CD4-positive, alpha-beta memory T cell (primary cell): Measurements from ENCODE around the gene PSENEN. TPM values are rescaled to one million over a fixed set of nuclear protein-coding genes. Genes with fewer than 3 reads are reported as not detected.

ENCODE experiments used
- CTCF ChIA-PET: fragments of 350-600 bp; sonication (Branson Sonifier 250); formaldehyde crosslinking; loops from one replicate; lab custom pipeline; 2021; ENCODE audit warnings: inconsistent platforms; ENCODE audit not compliant: partially characterized antibody; lab: Charles Lee
- POLR2A ChIA-PET: fragments of 350-600 bp; sonication (Branson Sonifier 250); formaldehyde crosslinking; loops from one replicate; lab custom pipeline; 2021; ENCODE audit not compliant: partially characterized antibody; lab: Charles Lee
- DNase-seq, 5 donors: peaks; one replicate each; pipeline versions ENCODE4 v3.0.0 to v3.0.0-alpha.2; 2020 to 2022; ENCODE audit warnings: mixed read lengths in 1 of 5
- H3K27ac ChIP-seq: one replicate; pipeline ENCODE4 v1.7.0; 2013; ENCODE audit warnings: low read depth, low read length
- H3K27me3 ChIP-seq: 2 replicates; pipeline ENCODE4 v1.7.0; 2013; ENCODE audit warnings: mild to moderate bottlenecking, low read length, moderate library complexity; ENCODE audit not compliant: insufficient read depth
- H3K36me3 ChIP-seq: 2 replicates; pipeline ENCODE4 v1.7.0; 2013; ENCODE audit warnings: mild to moderate bottlenecking, low read length, moderate library complexity; ENCODE audit not compliant: insufficient read depth
- H3K4me1 ChIP-seq: 2 replicates; pipeline ENCODE4 v1.7.0; 2013; ENCODE audit warnings: mild to moderate bottlenecking, low read length, moderate library complexity; ENCODE audit not compliant: insufficient read depth
- H3K4me3 ChIP-seq, 2 donors: one replicate each; pipeline ENCODE4 v1.7.0; 2013; ENCODE audit warnings: low read length in 2 of 2, mild to moderate bottlenecking in 1 of 2
- H3K9me3 ChIP-seq, 2 donors: one replicate each; pipeline ENCODE4 v1.7.0; 2013; ENCODE audit warnings: low read length in 2 of 2, control low read depth in 1 of 2; ENCODE audit not compliant: control insufficient read depth in 1 of 2
- H3K27ac Mint-ChIP-seq, 7 donors: one replicate each; pipeline ENCODE4 v1.8.0; 2020 to 2021; ENCODE audit warnings: mixed read lengths in 7 of 7, mild to moderate bottlenecking in 6 of 7, inconsistent platforms in 3 of 7, moderate library complexity in 3 of 7
- H3K27me3 Mint-ChIP-seq, 2 donors: one replicate each; pipeline ENCODE4 v1.8.0; 2020 to 2021; ENCODE audit warnings: mixed read lengths in 2 of 2
- H3K36me3 Mint-ChIP-seq, 2 donors: one replicate each; pipeline ENCODE4 v1.8.0; 2020 to 2021; ENCODE audit warnings: mixed read lengths in 2 of 2, inconsistent platforms in 1 of 2, mild to moderate bottlenecking in 1 of 2
- H3K4me1 Mint-ChIP-seq, 4 donors: one replicate each; pipeline ENCODE4 v1.8.0; 2020 to 2021; ENCODE audit warnings: mixed read lengths in 4 of 4, mild to moderate bottlenecking in 1 of 4
- H3K4me3 Mint-ChIP-seq, 8 donors: one replicate each; pipeline ENCODE4 v1.8.0; 2020 to 2021; ENCODE audit warnings: mixed read lengths in 8 of 8, mild to moderate bottlenecking in 7 of 8, moderate library complexity in 6 of 8, inconsistent platforms in 3 of 8
- H3K9me3 Mint-ChIP-seq, 8 donors: one replicate each; pipeline ENCODE4 v1.8.0; 2020 to 2021; ENCODE audit warnings: mixed read lengths in 8 of 8, mild to moderate bottlenecking in 5 of 8, inconsistent platforms in 3 of 8, moderate library complexity in 1 of 8
- intact Hi-C: fragments of 100-400 bp; cut with micrococcal nuclease; formaldehyde crosslinking; loops from one replicate; pipeline ENCODE4 v1.15.1; 2023
- polyA plus RNA-seq, 2 donors: library from polyadenylated mRNA; unstranded; fragments of 300-500 nt; fragmentation: Illumina TruSeq; gene quantifications; one replicate each; pipeline ENCODE4 v1.2.3, GENCODE V29; 2021
- total RNA-seq, 2 experiments: library from RNA; stranded (reverse); gene quantifications; one replicate each; pipeline ENCODE4 v1.2.3, GENCODE V29; 2021

PSENEN gene
- total and polyA plus RNA-seq, 4 experiments from 2014 or later, result 27.2 to 89.9 (median 55.9) TPM

DNA sequence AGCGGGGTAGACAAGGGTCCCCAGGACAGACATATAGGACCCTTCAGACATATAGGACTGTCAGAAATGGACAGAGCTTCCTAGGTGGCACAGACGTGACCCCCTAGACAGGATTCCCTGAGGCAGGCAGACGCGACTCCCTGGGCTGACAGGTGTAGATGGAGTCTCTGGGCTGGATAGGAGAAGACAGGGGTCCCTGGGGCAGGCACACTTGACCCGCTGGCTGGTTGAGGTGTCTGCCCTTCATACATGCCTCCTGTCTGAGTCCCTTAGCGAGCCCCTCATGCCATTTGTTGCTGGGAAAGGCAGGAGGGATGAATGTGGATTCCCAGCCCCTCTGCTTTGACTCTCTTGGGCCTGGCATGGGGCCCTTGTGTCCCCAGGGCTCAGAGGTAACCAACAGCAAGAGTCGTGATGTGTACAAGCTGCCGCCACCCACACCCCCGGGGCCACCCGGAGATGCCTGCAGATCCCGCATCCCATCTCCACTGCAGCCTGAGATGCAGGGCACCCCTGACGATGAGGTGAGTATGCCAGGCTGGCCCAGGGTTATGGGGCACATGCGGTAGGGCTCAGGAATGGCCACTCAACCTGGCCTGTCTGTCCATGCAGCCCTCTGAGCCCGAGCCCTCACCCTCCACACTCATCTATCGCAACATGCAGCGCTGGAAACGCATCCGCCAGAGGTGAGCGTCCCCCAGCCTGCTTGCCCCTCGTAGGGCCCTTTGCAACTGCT lies 8.4 kb downstream of the PSENEN start:
- Mint-ChIP-seq H3K4me1 (peaks cover 14 to 35% (median 24%) of the 10 kb centered on the region in 4 donors), H3K27me3 (peaks cover 0 to 2% of the 10 kb centered on the region in 2 donors), H3K36me3 (peaks cover 6 to 22% of the 10 kb centered on the region in 2 donors), H3K4me3 (peak overlapping the region in 2 of 8 donors; percentile 10 to 15), H3K9me3 (peaks cover 0 to 3% (median 0%) of the 10 kb centered on the region in 8 donors), H3K27ac (peak overlapping the region in 1 of 7 donors; percentile 56)
- H3K27ac ChIP-seq, result no peak overlapping the region
- CTCF ChIA-PET, result no interaction called here
- intact Hi-C loops, result no loop called here
- no peak for DNase-seq
- POLR2A ChIA-PET, result interaction anchor here (1.0 kb wide), 2 partner anchors 13 to 22 kb away, joined by 3 read pairs; no protein-coding TSS in a partner anchor
- no peaks in the 10 kb centered on the region for H3K9me3 ChIP-seq
- H3K4me1 ChIP-seq, result peaks cover 34% of the 10 kb centered on the region
- H3K27me3 ChIP-seq, result no peaks in the 10 kb centered on the region
- H3K4me3 ChIP-seq, result no peak overlapping the region
- peaks cover 23% of the 10 kb centered on the region for H3K36me3 ChIP-seq

DNA sequence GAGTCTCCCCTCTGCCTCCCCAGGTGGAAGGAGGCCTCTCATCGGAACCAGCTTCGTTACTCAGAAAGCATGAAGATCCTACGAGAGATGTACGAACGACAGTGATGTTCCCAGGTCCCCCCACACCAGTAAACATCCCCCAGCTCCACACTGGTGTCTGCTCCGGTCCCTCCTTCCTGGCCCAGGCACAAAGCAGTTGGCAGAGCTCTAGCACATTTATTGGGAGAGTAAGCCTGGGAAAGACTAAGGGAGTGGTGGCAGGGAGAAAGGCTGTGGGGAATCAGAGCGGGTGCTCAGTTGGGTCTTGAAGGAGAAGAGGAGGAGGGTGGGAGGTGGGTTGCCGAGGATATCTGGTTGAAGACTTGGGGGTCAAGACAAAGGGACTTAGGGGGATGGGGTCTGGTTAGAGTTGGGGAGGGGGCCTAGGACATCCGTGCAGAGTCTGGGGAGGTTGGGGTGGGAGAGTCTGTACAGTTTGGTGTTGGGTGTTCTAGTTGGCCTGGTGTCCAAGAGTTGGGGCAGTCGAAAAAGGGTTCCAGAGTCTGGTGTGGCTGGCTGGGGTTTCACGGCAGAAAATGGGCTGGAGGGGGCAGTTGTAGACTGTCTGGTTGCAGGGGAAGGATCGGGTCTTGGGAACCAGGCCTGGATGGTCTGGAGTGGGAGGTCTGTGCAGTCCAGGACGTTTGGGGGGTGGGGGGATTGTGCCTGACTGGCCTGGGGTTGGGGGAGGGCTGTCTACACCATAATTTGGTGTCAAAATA lies 9.1 kb downstream of the PSENEN start:
- CTCF ChIA-PET, result no interaction called here
- Mint-ChIP-seq H3K27me3 (peaks cover 0 to 2% of the 10 kb centered on the region in 2 donors), H3K4me1 (peaks cover 18 to 37% (median 25%) of the 10 kb centered on the region in 4 donors), H3K4me3 (peak overlapping the region in 4 of 8 donors; percentile 13 to 49 (median 40)), H3K27ac (peak overlapping the region in 2 of 7 donors; percentile 27 to 56), H3K36me3 (peaks cover 6 to 22% of the 10 kb centered on the region in 2 donors), H3K9me3 (peaks cover 0 to 3% (median 0%) of the 10 kb centered on the region in 8 donors)
- intact Hi-C loops, result no loop called here
- no peaks in the 10 kb centered on the region for H3K27me3 ChIP-seq
- no peak for DNase-seq
- H3K27ac ChIP-seq, result no peak overlapping the region
- H3K36me3 ChIP-seq, result peaks cover 23% of the 10 kb centered on the region
- H3K4me3 ChIP-seq, result no peak overlapping the region
- POLR2A ChIA-PET, result interaction anchor here (1.0 kb wide), 1 partner anchor 23 kb away, joined by 3 read pairs; no protein-coding TSS in a partner anchor
- H3K9me3 ChIP-seq, result no peaks in the 10 kb centered on the region
- H3K4me1 ChIP-seq, result peaks cover 35% of the 10 kb centered on the region

- no peaks in the 10 kb centered on the region for H3K27me3 ChIP-seq
- DNase-seq, result no peak
- H3K36me3 ChIP-seq, result peaks cover 23% of the 10 kb centered on the region
- Mint-ChIP-seq H3K27me3 (peaks cover 0 to 2% of the 10 kb centered on the region in 2 donors), H3K4me3 (peak overlapping the region in 7 of 8 donors; percentile 13 to 65 (median 40)), H3K27ac (peak overlapping the region in 3 of 7 donors; percentile 27 to 41 (median 32)), H3K9me3 (peaks cover 0 to 3% (median 0%) of the 10 kb centered on the region in 8 donors), H3K36me3 (peaks cover 6 to 22% of the 10 kb centered on the region in 2 donors), H3K4me1 (peaks cover 17 to 40% (median 27%) of the 10 kb centered on the region in 4 donors)
- intact Hi-C loops, result no loop called here
- no peaks in the 10 kb centered on the region for H3K9me3 ChIP-seq
- POLR2A ChIA-PET, result interaction anchor here (2.9 to 3.6 kb wide), 3 partner anchors 10 to 15 kb away, joined by 16 to 23 read pairs (median 16); partner anchors contain the start of genes IGFLR1, PSENEN and U2AF1L4
- CTCF ChIA-PET, result no interaction called here
- no peak overlapping the region for H3K27ac ChIP-seq
- H3K4me1 ChIP-seq, result peaks cover 36% of the 10 kb centered on the region
- no peak overlapping the region for H3K4me3 ChIP-seq
Measured at GRCh38 chr19:35755131-35755549, 9.7 kb downstream of the PSENEN start.

GRCh38 chr19:35755550-35756376 lies 10.3 kb downstream of the PSENEN start:
- Mint-ChIP-seq H3K4me1 (peaks cover 17 to 40% (median 27%) of the 10 kb centered on the region in 4 donors), H3K4me3 (peak overlapping the region in 7 of 8 donors; percentile 13 to 61 (median 34)), H3K36me3 (peaks cover 6 to 22% of the 10 kb centered on the region in 2 donors), H3K27ac (peak overlapping the region in 4 of 7 donors; percentile 41 to 59 (median 50)), H3K9me3 (peaks cover 0 to 3% (median 0%) of the 10 kb centered on the region in 8 donors), H3K27me3 (peaks cover 0 to 2% of the 10 kb centered on the region in 2 donors)
- DNase-seq, result peak; percentile 57 to 69 (median 68)
- Histone ChIP-seq H3K36me3 (peaks cover 23% of the 10 kb centered on the region), H3K27ac (no peak overlapping the region), H3K4me1 (peaks cover 36% of the 10 kb centered on the region), H3K27me3 (no peaks in the 10 kb centered on the region), H3K9me3 (no peaks in the 10 kb centered on the region), H3K4me3 (no peak overlapping the region)
- ChIA-PET POLR2A (interaction anchor here (2.4 to 3.6 kb wide), 4 partner anchors 7 to 16 kb away, joined by 14 to 23 read pairs (median 16); partner anchors contain the start of genes IGFLR1, LIN37, PSENEN and U2AF1L4), CTCF (no interaction called here)
- intact Hi-C loops, result no loop called here

DNA sequence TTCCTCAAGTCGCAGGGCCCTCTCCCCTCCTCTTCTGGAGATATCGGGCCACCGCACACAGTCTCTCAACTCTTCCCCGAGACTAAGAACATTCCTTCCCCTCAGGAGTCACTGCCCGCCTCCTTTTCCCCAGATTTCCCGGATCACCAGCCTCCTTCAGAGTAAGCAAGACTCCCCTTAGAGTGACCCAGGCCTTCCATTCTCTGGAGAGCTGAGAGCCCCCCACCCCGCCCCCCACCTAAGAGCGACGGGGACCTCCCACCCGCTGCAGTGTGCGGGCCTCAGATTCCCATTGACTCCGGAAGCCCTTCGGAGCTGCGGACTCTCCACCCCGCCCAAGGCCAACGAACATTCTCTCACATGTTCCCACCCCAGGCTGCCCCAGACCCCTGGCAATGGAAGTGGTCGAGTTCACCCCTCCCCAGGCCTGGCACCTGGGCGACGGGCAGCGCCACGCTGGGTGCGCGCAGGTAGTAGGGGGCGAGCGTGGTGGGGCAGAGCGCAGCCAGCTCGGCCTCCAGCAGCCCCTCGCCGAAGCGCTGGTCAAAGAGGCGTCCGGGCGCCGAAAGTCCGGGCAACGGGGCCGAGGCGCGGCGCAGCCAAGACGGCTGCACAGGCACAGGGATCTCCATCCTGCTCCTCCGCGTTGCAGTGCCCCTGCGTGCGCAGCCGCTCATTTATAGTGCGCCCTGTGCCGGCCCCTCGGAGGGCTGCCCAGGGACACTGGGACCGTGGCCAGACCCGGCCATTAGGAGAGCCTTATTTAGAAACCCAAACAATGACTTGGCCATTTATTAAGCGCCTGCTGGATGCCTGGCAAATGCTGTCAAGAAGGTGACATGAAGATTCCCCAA lies 11.2 kb downstream of the PSENEN start, which contains the start of gene HSPB6:
HSPB6 (minus strand) TSS at position 653 of the 854 bp plus-strand sequence; CDS start at position 632, 21 bp downstream.
- Mint-ChIP-seq H3K9me3 (peaks cover 0 to 3% (median 0%) of the 10 kb centered on the region in 8 donors), H3K4me3 (peak within 1 kb of the TSS; percentile 94 to 100 (median 98)), H3K4me1 (peaks cover 17 to 40% (median 27%) of the 10 kb centered on the region in 4 donors), H3K36me3 (peaks cover 6 to 22% of the 10 kb centered on the region in 2 donors), H3K27me3 (peaks cover 0 to 2% of the 10 kb centered on the region in 2 donors), H3K27ac (peak within 1 kb of the TSS; percentile 94 to 99 (median 97))
- POLR2A ChIA-PET, result interaction anchor here (0.7 to 3.6 kb wide), 5 partner anchors 8 to 54 kb away, joined by 3 to 23 read pairs (median 16); partner anchors contain the start of genes IGFLR1, LIN37, PSENEN and U2AF1L4
- Histone ChIP-seq H3K36me3 (peaks cover 23% of the 10 kb centered on the region), H3K27ac (peak within 1 kb of the TSS; percentile 89), H3K4me1 (peaks cover 36% of the 10 kb centered on the region), H3K4me3 (peak within 1 kb of the TSS in 1 of 2 donors; percentile 91), H3K27me3 (no peaks in the 10 kb centered on the region), H3K9me3 (no peaks in the 10 kb centered on the region)
- CTCF ChIA-PET, result interaction anchor here (1.3 kb wide), 2 partner anchors 9 to 246 kb away, joined by 3 to 5 read pairs; partner anchors contain the start of gene LIN37
- DNase-seq, result no peak
- intact Hi-C loops, result no loop called here
